Activated CD8-positive, alpha-beta memory T cell treated with anti-CD3 and anti-CD28 coated beads, Interleukin-2, amount 50 U/mL, for 48 hours (primary cell): ENCODE measurements around the gene CRADD.

ENCODE experiments used
- DNase-seq: peaks from one replicate; pipeline ENCODE4 v3.0.0-alpha.2; 2020

CRADD gene

GRCh38 chr12:93673084-93673483, 4.1 kb upstream of the CRADD start:
- no peak for DNase-seq

GRCh38 chr12:93674386-93674785, 2.8 kb upstream of the CRADD start:
- DNase-seq = no peak

- DNase-seq = no peak
Measured at GRCh38 chr12:93676408-93677194, 574 bp upstream of the CRADD start.

GRCh38 chr12:93678779-93679178, 1.6 kb downstream of the CRADD start:
- no peak for DNase-seq

GRCh38 chr12:93679308-93679925, 2.2 kb downstream of the CRADD start:
- DNase-seq = no peak

GRCh38 chr12:93680006-93680405, 2.8 kb downstream of the CRADD start:
- no peak for DNase-seq

GRCh38 chr12:93682846-93683261, 5.7 kb downstream of the CRADD start:
- no peak for DNase-seq

- no peak for DNase-seq
Measured at GRCh38 chr12:93683410-93683809, 6.2 kb downstream of the CRADD start.

- no peak for DNase-seq
Measured at GRCh38 chr12:93684716-93685115, 7.5 kb downstream of the CRADD start.

- DNase-seq = no peak
Measured at GRCh38 chr12:93686572-93687356, 9.6 kb downstream of the CRADD start.

GRCh38 chr12:93689076-93689834, 12.1 kb downstream of the CRADD start:
- no peak for DNase-seq

GRCh38 chr12:93696462-93696861, 19.3 kb downstream of the CRADD start:
- no peak for DNase-seq

GRCh38 chr12:93698307-93699092, 21.3 kb downstream of the CRADD start:
- no peak for DNase-seq

GRCh38 chr12:93699271-93700145, 22.3 kb downstream of the CRADD start:
- DNase-seq = no peak

GRCh38 chr12:93702707-93703315, 25.6 kb downstream of the CRADD start:
- DNase-seq = no peak

- no peak for DNase-seq
Measured at GRCh38 chr12:93704122-93704521, 26.9 kb downstream of the CRADD start.

GRCh38 chr12:93704625-93705024, 27.4 kb downstream of the CRADD start:
- DNase-seq = no peak

- DNase-seq = no peak
Measured at GRCh38 chr12:93705237-93705636, 28.1 kb downstream of the CRADD start.

GRCh38 chr12:93706387-93706786, 29.2 kb downstream of the CRADD start:
- no peak for DNase-seq

- DNase-seq = no peak
Measured at GRCh38 chr12:93706824-93707223, 29.6 kb downstream of the CRADD start.

- no peak for DNase-seq
Measured at GRCh38 chr12:93707836-93708235, 30.7 kb downstream of the CRADD start.
